Stimulated activated CD4-positive, alpha-beta T cell treated with anti-CD3 and anti-CD28 coated beads, Interleukin-4, amount 100 ng/mL, for 48 hours (primary cell): ENCODE measurements around the gene DIPK1C.

Experiments
- DNase-seq, 2 donors: peaks; one replicate each; pipeline ENCODE4 v3.0.0-alpha.2; 2020; ENCODE audit warnings: low read depth in 2 of 2

Gene DIPK1C

GRCh38 chr18:74388227-74388626, 68.9 kb downstream of the DIPK1C start:
- no peak for DNase-seq

DNA sequence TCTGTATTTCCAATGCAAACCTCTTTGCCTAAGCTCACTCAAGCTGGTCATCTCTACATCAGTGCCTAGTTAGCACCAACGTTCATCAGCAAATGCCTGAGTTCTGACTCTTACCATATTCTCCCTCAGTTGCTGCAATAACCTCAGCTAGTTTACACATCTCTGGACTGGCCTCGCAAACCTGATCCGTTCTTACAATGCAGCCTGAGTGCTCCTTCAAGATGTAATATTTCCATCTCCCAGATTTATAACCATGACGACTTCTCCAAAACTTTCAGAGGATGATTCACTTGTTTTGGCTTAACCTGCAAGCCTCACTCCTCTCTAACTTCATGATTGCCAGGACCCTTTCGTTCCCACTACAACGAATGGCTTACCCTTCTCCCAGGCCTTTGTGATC, 69.7 kb downstream of the DIPK1C start:
- no peak for DNase-seq
